ENCODE results near the gene CTPS1.

Gene CTPS1

DNA sequence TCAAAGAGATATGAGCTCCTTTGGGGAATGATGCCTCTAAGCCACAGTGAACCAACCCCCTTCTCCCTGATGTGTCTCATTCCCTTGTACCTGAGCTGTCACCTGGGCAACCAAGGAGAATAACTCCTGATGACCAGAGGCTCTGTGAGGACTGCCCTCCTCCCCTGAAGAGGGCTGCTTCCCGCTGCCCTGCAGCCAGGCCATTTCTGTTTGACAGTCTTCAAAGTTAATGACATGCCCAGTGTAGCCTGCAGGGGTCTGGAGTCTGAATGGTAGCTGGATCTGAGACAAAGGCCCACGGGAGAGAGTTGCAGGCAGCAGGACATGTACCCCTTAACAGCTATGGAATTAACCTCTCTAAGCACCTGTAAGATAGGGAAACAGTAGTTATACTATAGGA, 45.5 kb downstream of the CTPS1 start:
- no peak for DNase-seq (ENCODE audit: low spot score)

- no peak for DNase-seq (ENCODE audit: low spot score)
These were observed 46.7 kb downstream of the CTPS1 start for GRCh38 chr1:41025979-41026819.

GRCh38 chr1:41028034-41028642, 48.6 kb downstream of the CTPS1 start:
- DNase-seq (ENCODE audit: low spot score) = no peak

GRCh38 chr1:41030872-41031616, 51.5 kb downstream of the CTPS1 start:
- DNase-seq (ENCODE audit: low spot score) = no peak

- DNase-seq (ENCODE audit: low spot score) = no peak
These were observed 52.7 kb downstream of the CTPS1 start for GRCh38 chr1:41032147-41032546.

DNA sequence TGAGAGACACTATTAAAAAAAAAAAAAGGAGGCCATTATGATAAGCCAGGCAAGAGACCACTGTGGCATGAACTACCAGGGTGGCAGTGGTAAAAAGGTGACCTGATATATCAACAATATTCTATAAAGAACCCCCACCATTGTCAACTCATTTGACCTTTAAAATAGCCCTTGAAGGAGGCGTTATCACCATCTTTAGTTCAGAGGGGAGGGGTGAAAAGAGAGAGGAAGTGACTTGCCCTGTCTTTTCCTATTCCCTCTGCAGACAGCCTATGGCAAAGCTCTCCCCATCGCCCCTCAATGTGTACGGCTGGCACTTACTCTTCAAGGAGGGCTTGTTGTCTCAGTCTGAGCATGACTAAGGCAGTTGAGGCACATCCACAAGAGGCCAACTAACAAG, 53.8 kb downstream of the CTPS1 start:
- no peak for DNase-seq (ENCODE audit: low spot score)

GRCh38 chr1:41037116-41037903, 57.8 kb downstream of the CTPS1 start:
- no peak for DNase-seq (ENCODE audit: low spot score)

DNA sequence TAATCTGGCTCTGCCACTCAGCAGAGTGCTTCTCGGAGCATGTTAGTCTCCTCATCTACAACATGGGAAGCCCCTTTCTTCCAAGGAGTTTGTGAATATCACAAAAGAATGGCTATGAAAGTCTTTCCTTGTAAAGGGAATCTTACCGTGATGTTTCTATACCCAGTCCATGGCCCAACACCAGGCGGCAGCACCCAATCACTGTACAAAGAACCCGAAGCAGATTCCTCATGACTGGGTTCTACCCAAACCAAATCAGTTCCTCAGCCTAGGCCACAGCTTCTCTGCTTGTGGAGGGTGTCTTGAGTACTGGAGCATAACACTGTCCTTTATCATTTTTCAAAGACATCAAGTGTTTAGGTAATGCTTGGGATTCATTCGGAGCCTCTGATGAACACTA, 58.6 kb downstream of the CTPS1 start:
- DNase-seq (ENCODE audit: low spot score) = no peak

DNA sequence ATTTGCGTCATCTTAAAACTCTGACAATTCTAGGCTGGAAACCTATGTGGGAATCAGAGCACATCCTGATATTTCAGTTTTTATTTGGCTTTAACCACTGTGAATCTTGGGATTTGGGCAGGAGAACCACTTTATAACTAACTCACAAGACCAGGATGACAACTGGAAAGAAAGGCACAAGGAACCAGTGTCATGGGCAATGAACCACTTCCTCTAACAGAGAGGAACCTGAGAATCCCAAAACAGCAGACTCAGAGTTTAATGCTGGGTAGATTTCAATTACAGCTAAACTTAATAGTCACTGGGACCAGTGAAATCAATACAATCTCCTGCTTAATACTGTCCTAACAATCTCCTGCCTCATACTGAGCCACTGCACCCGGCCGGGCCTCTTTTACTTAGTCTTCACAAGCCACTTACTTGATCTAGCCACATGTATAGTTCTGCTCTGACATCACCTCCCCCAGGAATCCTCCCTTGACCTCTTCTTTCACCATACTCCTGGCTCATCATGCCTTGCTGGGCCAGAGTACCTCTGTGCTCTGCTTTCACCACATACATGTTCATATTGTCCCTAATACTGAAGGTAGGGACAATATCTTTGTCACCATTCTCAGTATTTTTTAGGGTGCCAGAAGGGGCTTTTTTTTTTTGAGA, 62.2 kb downstream of the CTPS1 start:
- no peak for DNase-seq (ENCODE audit: low spot score)

- DNase-seq (ENCODE audit: low spot score) = no peak
These were observed 64.7 kb downstream of the CTPS1 start for GRCh38 chr1:41044187-41044586.

GRCh38 chr1:41045740-41046139, 66.2 kb downstream of the CTPS1 start:
- no peak for DNase-seq (ENCODE audit: low spot score)

GRCh38 chr1:41046347-41046775, 66.9 kb downstream of the CTPS1 start:
- no peak for DNase-seq (ENCODE audit: low spot score)

DNA sequence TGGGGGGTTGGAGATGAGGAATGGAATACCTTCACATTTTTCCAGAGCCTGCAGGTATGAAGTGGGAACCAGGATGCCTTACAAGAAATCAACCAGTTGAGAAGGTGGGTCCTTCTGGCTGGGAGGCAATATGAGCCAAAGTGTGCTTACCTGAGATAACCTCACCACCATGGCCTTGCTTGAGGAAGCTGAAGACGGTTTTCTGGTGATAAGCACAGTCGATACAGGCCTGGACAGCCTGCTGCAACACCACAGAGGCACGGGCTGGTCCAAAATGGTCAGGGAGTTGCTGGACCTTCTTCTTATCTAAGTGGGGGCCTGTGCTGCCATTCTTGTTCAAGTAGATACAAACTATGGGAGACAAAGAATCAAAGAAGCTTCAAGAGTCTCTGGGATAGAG, 69.0 kb downstream of the CTPS1 start:
- DNase-seq (ENCODE audit: low spot score) = no peak

DNA sequence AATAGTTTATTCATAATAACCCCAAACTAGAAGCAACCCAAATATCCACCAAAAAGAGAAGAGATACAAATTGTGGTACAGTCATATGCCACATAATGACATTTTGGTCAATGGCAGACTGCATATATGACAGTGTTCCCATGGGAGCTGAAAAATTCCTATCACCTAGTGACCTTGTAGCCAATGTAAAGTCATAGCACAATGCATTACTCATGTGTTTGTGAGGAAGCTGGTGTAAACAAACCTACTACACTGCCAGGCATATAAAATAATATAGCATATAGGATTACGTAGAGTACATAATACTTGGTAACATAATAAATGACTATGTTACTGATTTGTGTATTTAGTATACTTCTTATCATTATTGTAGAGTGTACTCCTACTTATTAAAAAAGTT, 71.5 kb downstream of the CTPS1 start:
- DNase-seq (ENCODE audit: low spot score) = peak; percentile 57

DNA sequence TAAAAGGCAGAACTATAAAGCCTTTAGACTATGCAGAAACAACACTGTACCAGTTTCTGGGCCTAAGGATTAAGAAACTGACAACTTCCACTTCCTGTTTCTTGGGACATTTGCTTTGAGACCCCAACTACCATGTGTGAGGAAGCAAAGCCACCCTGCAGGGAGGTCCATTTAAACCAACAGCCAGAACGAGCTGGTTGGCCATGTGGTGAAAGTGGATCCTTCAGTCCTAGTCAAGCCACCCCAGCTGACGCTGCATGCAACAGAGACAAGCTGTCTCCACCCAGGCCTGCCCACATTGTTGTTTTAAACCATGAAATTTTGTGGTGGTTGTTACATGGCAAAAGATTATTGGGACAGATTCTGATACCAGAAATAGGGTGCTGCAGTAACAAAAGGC, 73.8 kb downstream of the CTPS1 start:
- DNase-seq (ENCODE audit: low spot score) = no peak

- DNase-seq (ENCODE audit: low spot score) = no peak
These were observed 77.4 kb downstream of the CTPS1 start for GRCh38 chr1:41056907-41057306.
